NB4 (cell line): ENCODE results near the gene ZBED4.

ENCODE experiments used
- DNase-seq: peaks from one replicate; pipeline ENCODE4 v3.0.0; 2010; ENCODE audit warnings: low read depth
- H3K4me3 ChIP-seq: one replicate; pipeline ENCODE4 v1.5.1; 2011; ENCODE audit warnings: mild to moderate bottlenecking, low read depth, low read length, moderate library complexity
- MAX ChIP-seq: IDR thresholded peaks from 2 replicates; pipeline ENCODE4 v1.6.1; 2011; ENCODE audit warnings: low read depth, low read length
- MYC ChIP-seq: IDR thresholded peaks from 2 replicates; pipeline ENCODE4 v1.6.1; 2011; ENCODE audit warnings: low read depth, low read length
- POLR2A ChIP-seq: IDR thresholded peaks from 2 replicates; pipeline ENCODE4 v1.6.1; 2011; ENCODE audit warnings: mild to moderate bottlenecking; ENCODE audit not compliant: insufficient read length; ENCODE audit errors: extremely low read depth
- TF ChIP-seq, protein P1 (sequence below): IDR thresholded peaks from one replicate; pipeline ENCODE4 v1.5.1; 2012; ENCODE audit warnings: low read depth, low read length

Gene ZBED4

DNA sequence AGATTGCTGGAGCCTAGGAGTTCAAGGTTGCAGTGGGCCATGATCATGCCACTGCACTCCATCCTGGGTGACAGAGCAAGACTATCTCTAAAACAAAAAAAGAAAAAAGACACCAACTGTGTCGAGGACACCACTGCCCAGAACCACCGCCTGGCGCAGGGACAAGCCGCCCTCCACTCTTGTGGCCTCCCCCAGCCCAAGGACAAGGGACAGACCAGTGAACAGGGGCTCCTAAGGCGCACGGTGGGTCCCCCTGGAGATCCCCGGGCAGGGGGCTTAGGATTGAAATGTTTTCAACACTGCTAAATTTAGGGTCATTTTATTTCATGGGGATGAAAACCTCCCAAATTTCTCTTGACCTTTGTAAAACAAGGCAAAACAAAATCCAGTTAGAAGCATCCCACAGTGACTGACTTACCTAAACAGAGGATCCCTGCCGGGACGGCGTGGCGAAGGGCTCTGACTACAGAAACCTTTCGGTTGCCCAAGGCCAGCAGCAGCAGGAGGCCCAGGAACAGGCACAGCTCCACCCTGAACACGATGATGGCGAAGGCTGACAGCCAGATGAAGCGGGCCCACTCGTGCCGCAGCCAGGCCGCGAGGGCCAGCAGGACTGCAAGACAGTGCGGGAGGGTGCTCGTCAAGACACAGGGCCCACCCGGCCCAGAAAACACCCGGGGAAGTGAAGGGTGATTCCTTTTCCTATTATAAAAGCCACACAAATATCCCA is 56.0 kb downstream of the ZBED4 start:
- no peak for DNase-seq
- TF ChIP-seq, protein P1, sequence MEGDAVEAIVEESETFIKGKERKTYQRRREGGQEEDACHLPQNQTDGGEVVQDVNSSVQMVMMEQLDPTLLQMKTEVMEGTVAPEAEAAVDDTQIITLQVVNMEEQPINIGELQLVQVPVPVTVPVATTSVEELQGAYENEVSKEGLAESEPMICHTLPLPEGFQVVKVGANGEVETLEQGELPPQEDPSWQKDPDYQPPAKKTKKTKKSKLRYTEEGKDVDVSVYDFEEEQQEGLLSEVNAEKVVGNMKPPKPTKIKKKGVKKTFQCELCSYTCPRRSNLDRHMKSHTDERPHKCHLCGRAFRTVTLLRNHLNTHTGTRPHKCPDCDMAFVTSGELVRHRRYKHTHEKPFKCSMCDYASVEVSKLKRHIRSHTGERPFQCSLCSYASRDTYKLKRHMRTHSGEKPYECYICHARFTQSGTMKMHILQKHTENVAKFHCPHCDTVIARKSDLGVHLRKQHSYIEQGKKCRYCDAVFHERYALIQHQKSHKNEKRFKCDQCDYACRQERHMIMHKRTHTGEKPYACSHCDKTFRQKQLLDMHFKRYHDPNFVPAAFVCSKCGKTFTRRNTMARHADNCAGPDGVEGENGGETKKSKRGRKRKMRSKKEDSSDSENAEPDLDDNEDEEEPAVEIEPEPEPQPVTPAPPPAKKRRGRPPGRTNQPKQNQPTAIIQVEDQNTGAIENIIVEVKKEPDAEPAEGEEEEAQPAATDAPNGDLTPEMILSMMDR, result no peak
- TF ChIP-seq MYC (no peak), MAX (no peak), POLR2A (no peak)
- H3K4me3 ChIP-seq, result no peak overlapping the region

DNA sequence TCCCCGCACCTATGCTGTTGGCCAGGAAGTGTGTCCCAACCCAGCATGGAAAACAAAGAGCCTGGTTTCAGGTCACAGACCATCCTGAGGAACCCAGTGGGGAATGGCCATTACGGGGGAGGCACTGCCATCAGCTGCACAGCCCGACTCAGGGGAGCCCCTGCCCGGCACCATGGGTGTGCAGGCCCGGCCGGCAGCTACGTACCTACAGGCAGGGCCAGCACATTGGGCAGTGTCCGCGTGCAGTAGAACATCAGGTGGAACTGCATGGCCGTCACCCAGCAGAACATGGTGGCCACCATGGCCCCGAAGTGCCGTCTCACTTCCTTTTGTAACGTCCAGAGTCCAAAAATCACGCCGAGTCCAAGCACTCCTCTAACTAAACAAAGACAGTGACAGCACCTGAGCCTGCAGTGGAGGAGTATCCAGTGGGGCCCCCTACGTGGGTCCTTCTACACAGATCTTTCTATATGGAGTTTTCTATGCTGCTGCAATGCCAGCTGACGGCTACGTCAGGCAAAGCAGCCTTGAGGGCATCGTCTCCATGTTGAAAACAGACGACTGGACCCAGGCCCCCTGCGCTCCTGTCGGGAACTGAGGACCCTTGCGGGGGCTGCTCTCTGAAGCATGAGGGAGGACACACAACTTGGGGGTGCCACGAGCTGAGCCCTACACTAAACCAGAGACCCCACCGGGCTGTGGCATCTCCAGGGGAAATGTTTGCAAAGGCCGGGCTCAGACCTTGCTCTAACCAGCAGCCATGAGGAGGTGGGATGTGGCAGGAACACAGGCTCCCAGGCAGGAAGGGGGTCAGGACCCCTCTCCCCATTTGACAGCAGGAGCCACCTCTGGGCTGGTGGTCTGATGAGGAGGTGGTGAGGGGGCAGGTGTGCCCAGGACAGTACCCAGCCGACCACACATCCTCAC is 56.8 kb downstream of the ZBED4 start:
- TF ChIP-seq, protein P1, result no peak
- TF ChIP-seq POLR2A (no peak), MAX (no peak), MYC (no peak)
- no peak for DNase-seq
- no peak overlapping the region for H3K4me3 ChIP-seq

GRCh38 chr22:49911881-49912625 is 58.4 kb downstream of the ZBED4 start:
- no peak overlapping the region for H3K4me3 ChIP-seq
- no peak for DNase-seq
- TF ChIP-seq, protein P1, result no peak
- TF ChIP-seq MYC (no peak), MAX (no peak), POLR2A (no peak)

GRCh38 chr22:49913026-49913425 is 59.4 kb downstream of the ZBED4 start:
- no peak for TF ChIP-seq MYC
- TF ChIP-seq POLR2A, result no peak
- TF ChIP-seq MAX, result no peak
- TF ChIP-seq, protein P1, result no peak
- no peak for DNase-seq
- H3K4me3 ChIP-seq, result no peak overlapping the region

GRCh38 chr22:49913446-49913845 is 59.8 kb downstream of the ZBED4 start:
- no peak overlapping the region for H3K4me3 ChIP-seq
- TF ChIP-seq, protein P1, result no peak
- no peak for TF ChIP-seq MAX
- no peak for TF ChIP-seq POLR2A
- TF ChIP-seq MYC, result no peak
- no peak for DNase-seq
